ENCODE results near the gene ACOXL.
"Not testable (repeated sequence)": the region's sequence is repeated elsewhere in the genome, so short reads cannot be mapped to it uniquely, and the experiment has no call there.

The ACOXL gene

GRCh38 chr2:110834134-110834827 lies 101.9 kb downstream of the ACOXL start:
- DNase-seq: no peak

- no peak for DNase-seq
Observed at GRCh38 chr2:110836671-110837070, 104.3 kb downstream of the ACOXL start.

- no peak for DNase-seq
Observed at GRCh38 chr2:110837446-110838409, 105.4 kb downstream of the ACOXL start.

GRCh38 chr2:110838657-110839384 lies 106.4 kb downstream of the ACOXL start:
- DNase-seq: no peak

- DNase-seq: no peak
Observed at GRCh38 chr2:110840508-110840907, 108.1 kb downstream of the ACOXL start.

- DNase-seq: no peak
Observed at GRCh38 chr2:110842048-110842447, 109.7 kb downstream of the ACOXL start.

GRCh38 chr2:110843496-110843895 lies 111.1 kb downstream of the ACOXL start:
- DNase-seq: no peak

- no peak for DNase-seq
Observed at GRCh38 chr2:110843959-110844510, 111.7 kb downstream of the ACOXL start.

GRCh38 chr2:110847651-110848050 lies 115.3 kb downstream of the ACOXL start:
- no peak for DNase-seq

- DNase-seq: no peak
Observed at GRCh38 chr2:110848071-110848470, 115.7 kb downstream of the ACOXL start.

GRCh38 chr2:110848519-110849030 lies 116.2 kb downstream of the ACOXL start:
- no peak for DNase-seq

GRCh38 chr2:110851531-110851930 lies 119.2 kb downstream of the ACOXL start:
- no peak for DNase-seq

GRCh38 chr2:110852051-110852450 lies 119.7 kb downstream of the ACOXL start:
- no peak for DNase-seq

- DNase-seq: no peak
Observed at GRCh38 chr2:110852541-110853263, 120.3 kb downstream of the ACOXL start.

GRCh38 chr2:110853516-110853915 lies 121.1 kb downstream of the ACOXL start:
- DNase-seq: no peak

- no peak for DNase-seq
Observed at GRCh38 chr2:110853948-110854347, 121.6 kb downstream of the ACOXL start.

- no peak for DNase-seq
Observed at GRCh38 chr2:110854355-110855081, 122.1 kb downstream of the ACOXL start.

- DNase-seq: not testable (repeated sequence)
Observed at GRCh38 chr2:110855841-110856240, 123.5 kb downstream of the ACOXL start.

GRCh38 chr2:110858135-110858725 lies 125.9 kb downstream of the ACOXL start:
- DNase-seq: no peak

- DNase-seq: no peak
Observed at GRCh38 chr2:110858993-110859701, 126.8 kb downstream of the ACOXL start.

Data from GF-D8 (cell line).